Suprapubic skin (tissue), 4 donors: ENCODE measurements around the gene C10orf62. TPM values are rescaled to one million over a fixed set of nuclear protein-coding genes. Genes with fewer than 3 reads are reported as not detected.
"Not testable (repeated sequence)": the region's sequence is repeated elsewhere in the genome, so short reads cannot be mapped to it uniquely, and the experiment has no call there.

Experiments
- DNase-seq, 2 donors: peaks; one replicate each; pipeline ENCODE4 v3.0.0-alpha.2; 2019; ENCODE audit warnings: low spot score in 2 of 2
- H3K27ac ChIP-seq: fragments of 200-600 bp; sonication (generic); one replicate; pipeline ENCODE4 v1.5.1; 2019
- H3K27me3 ChIP-seq: fragments of 200-600 bp; sonication (generic); one replicate; pipeline ENCODE4 v1.5.1; 2019
- H3K36me3 ChIP-seq: fragments of 200-600 bp; sonication (generic); one replicate; pipeline ENCODE4 v1.5.1; 2019
- H3K4me1 ChIP-seq: fragments of 200-600 bp; sonication (generic); one replicate; pipeline ENCODE4 v1.5.1; 2019
- H3K4me3 ChIP-seq: fragments of 200-600 bp; sonication (generic); one replicate; pipeline ENCODE4 v1.5.1; 2019; ENCODE audit warnings: mild to moderate bottlenecking
- H3K9me3 ChIP-seq: fragments of 200-600 bp; sonication (generic); one replicate; pipeline ENCODE4 v1.5.1; 2019
- CTCF ChIP-seq, 2 donors: fragments of 200-600 bp in 1 of 2; fragments of 450-650 bp in 1 of 2; sonication (generic) in 1 of 2; IDR thresholded peaks; one replicate each; pipeline ENCODE4 v1.5.1; 2016 to 2019; ENCODE audit warnings: antibody characterized with exemption in 2 of 2, mild to moderate bottlenecking in 1 of 2, moderate library complexity in 1 of 2
- EP300 ChIP-seq: sonication (generic); formaldehyde crosslinking; IDR thresholded peaks from one replicate; pipeline ENCODE4 v1.6.1; 2017; ENCODE audit warnings: antibody characterized with exemption
- POLR2A ChIP-seq, 2 donors: fragments of 450-650 bp; IDR thresholded peaks; one replicate each; pipeline ENCODE4 v1.6.1; 2017; ENCODE audit warnings: antibody characterized with exemption in 2 of 2, mild to moderate bottlenecking in 2 of 2, moderate library complexity in 2 of 2
- POLR2AphosphoS5 ChIP-seq, 3 donors: sonication (generic); formaldehyde crosslinking; IDR thresholded peaks; one replicate each; pipeline ENCODE4 v1.6.1; 2017; ENCODE audit warnings: antibody characterized with exemption in 3 of 3
- WGBS: methylation state at CpG from one replicate; pipeline ENCODE4 v1.1.5; 2018; 5-methylcytosine and 5-hydroxymethylcytosine counted together
- total RNA-seq, 4 donors: library from RNA; depleted of rRNA; stranded (reverse); fragments of >200 nt; gene quantifications; one replicate each; pipeline ENCODE4 v1.1.0, GENCODE V29; 2016

Gene C10orf62
- total RNA-seq, 4 donors from 2014 or later = not detected

- Histone ChIP-seq H3K4me1 (peaks cover 49% of the 10 kb centered on the region), H3K36me3 (peaks cover 13% of the 10 kb centered on the region), H3K9me3 (no peaks in the 10 kb centered on the region), H3K4me3 (no peak overlapping the region), H3K27ac (no peak overlapping the region), H3K27me3 (no peaks in the 10 kb centered on the region)
- DNase-seq = no peak
- TF ChIP-seq POLR2AphosphoS5 (IDR thresholded peaks at IDR 0.05) (no peak), EP300 (peak; percentile 85), CTCF (IDR thresholded peaks at IDR 0.05) (no peak), POLR2A (IDR thresholded peaks at IDR 0.05) (no peak)
- 51% methylated on average over 4 of the region's 4 CpGs for WGBS
These were observed 15.0 kb upstream of the C10orf62 start for GRCh38 chr10:97574374-97575126.

- Histone ChIP-seq H3K9me3 (no peaks in the 10 kb centered on the region), H3K36me3 (peaks cover 8% of the 10 kb centered on the region), H3K4me3 (no peak overlapping the region), H3K27me3 (no peaks in the 10 kb centered on the region), H3K4me1 (peaks cover 44% of the 10 kb centered on the region), H3K27ac (no peak overlapping the region)
- WGBS = 88% methylated on average over 4 of the region's 6 CpGs
- TF ChIP-seq POLR2AphosphoS5 (IDR thresholded peaks at IDR 0.05) (no peak), POLR2A (IDR thresholded peaks at IDR 0.05) (no peak), CTCF (IDR thresholded peaks at IDR 0.05) (no peak), EP300 (no peak)
- no peak for DNase-seq
These were observed 14.3 kb upstream of the C10orf62 start for GRCh38 chr10:97575127-97575668.

GRCh38 chr10:97576487-97576886, 13.0 kb upstream of the C10orf62 start:
- H3K4me3 ChIP-seq, H3K27ac ChIP-seq, DNase-seq, H3K27me3 ChIP-seq, H3K9me3 ChIP-seq, H3K36me3 ChIP-seq: not testable (repeated sequence)
- 75% methylated on average over 5 of the region's 5 CpGs for WGBS
- H3K4me1 ChIP-seq = peaks cover 31% of the 10 kb centered on the region

GRCh38 chr10:97577701-97578100, 11.8 kb upstream of the C10orf62 start:
- no peak for DNase-seq
- no peaks in the 10 kb centered on the region for H3K27me3 ChIP-seq
- TF ChIP-seq POLR2A (IDR thresholded peaks at IDR 0.05) (no peak), EP300 (no peak), CTCF (IDR thresholded peaks at IDR 0.05) (no peak), POLR2AphosphoS5 (IDR thresholded peaks at IDR 0.05) (no peak)
- H3K36me3 ChIP-seq = no peaks in the 10 kb centered on the region
- H3K9me3 ChIP-seq = no peaks in the 10 kb centered on the region
- WGBS = no CpG with 5 or more reads among the region's 9 CpGs
- H3K27ac ChIP-seq = no peak overlapping the region
- peaks cover 19% of the 10 kb centered on the region for H3K4me1 ChIP-seq
- no peak overlapping the region for H3K4me3 ChIP-seq

GRCh38 chr10:97578171-97578844, 11.2 kb upstream of the C10orf62 start:
- no peak overlapping the region for H3K27ac ChIP-seq
- WGBS = 85% methylated on average over 40 of the region's 40 CpGs
- no peaks in the 10 kb centered on the region for H3K9me3 ChIP-seq
- H3K27me3 ChIP-seq = no peaks in the 10 kb centered on the region
- H3K4me1 ChIP-seq = peaks cover 13% of the 10 kb centered on the region
- no peaks in the 10 kb centered on the region for H3K36me3 ChIP-seq
- peak overlapping the region; percentile 11 for H3K4me3 ChIP-seq
- TF ChIP-seq CTCF (IDR thresholded peaks at IDR 0.05) = no peak
- no peak for TF ChIP-seq POLR2AphosphoS5 (IDR thresholded peaks at IDR 0.05)
- no peak for TF ChIP-seq POLR2A (IDR thresholded peaks at IDR 0.05)
- no peak for TF ChIP-seq EP300
- DNase-seq = no peak
